Measurements from ENCODE around the gene HK2.

Gene HK2

DNA sequence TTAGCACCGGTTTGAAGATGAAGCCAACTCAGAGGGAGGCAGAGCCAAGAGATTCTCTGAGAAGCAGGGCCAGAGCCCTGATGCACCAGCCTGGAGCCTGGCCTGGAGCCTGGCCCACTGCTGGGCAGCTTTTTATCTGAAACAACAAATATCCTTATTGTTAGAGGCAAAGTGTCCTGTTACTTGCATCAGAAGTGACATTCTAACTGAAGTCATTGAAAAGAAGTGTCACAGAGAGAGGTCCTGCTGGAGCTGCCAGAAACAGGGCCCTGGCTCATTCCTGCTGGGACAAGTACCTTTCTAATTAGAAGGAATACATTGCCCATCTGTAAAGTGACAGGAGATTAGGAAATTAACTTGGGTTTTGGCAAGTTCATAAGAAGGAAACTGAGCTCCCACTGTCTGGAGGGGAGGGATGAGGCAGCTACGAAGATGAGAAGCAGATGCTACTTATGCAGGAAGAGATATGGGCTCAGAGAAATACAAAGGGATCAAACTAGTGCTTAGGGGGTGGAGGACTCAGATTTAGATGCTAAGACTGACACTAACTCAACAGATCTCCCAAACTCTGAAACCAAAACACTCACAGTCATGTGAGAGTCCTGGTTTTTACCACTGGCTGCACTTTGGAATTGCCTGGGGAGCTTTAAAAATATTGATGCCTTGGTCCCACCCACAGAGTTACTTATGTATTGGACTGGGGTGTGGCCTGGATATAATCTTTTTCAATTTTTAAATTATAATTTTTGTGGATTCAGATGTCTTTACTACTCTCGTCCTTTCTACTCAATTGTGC, 11.0 kb upstream of the HK2 start:
- DNase-seq (ENCODE audit: low read depth in 1 of 2, low spot score in 1 of 2) = no peak
- no peak overlapping the region for H3K4me3 ChIP-seq (replicated peaks; ENCODE audit: insufficient read depth, low read length)
- no peaks in the 10 kb centered on the region for H3K27me3 ChIP-seq (ENCODE audit: insufficient read depth, poor library complexity, severe bottlenecking)
- H3K27ac ChIP-seq (replicated peaks) = no peak overlapping the region
- TF ChIP-seq, protein P1, sequence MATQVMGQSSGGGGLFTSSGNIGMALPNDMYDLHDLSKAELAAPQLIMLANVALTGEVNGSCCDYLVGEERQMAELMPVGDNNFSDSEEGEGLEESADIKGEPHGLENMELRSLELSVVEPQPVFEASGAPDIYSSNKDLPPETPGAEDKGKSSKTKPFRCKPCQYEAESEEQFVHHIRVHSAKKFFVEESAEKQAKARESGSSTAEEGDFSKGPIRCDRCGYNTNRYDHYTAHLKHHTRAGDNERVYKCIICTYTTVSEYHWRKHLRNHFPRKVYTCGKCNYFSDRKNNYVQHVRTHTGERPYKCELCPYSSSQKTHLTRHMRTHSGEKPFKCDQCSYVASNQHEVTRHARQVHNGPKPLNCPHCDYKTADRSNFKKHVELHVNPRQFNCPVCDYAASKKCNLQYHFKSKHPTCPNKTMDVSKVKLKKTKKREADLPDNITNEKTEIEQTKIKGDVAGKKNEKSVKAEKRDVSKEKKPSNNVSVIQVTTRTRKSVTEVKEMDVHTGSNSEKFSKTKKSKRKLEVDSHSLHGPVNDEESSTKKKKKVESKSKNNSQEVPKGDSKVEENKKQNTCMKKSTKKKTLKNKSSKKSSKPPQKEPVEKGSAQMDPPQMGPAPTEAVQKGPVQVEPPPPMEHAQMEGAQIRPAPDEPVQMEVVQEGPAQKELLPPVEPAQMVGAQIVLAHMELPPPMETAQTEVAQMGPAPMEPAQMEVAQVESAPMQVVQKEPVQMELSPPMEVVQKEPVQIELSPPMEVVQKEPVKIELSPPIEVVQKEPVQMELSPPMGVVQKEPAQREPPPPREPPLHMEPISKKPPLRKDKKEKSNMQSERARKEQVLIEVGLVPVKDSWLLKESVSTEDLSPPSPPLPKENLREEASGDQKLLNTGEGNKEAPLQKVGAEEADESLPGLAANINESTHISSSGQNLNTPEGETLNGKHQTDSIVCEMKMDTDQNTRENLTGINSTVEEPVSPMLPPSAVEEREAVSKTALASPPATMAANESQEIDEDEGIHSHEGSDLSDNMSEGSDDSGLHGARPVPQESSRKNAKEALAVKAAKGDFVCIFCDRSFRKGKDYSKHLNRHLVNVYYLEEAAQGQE (IDR thresholded peaks at IDR 0.05; ENCODE audit: insufficient replicate concordance, low read depth) = no peak
- no peak for TF ChIP-seq POLR2AphosphoS5 (IDR thresholded peaks at IDR 0.05; ENCODE audit: low read depth)
- TF ChIP-seq SPI1 (IDR thresholded peaks at IDR 0.05; ENCODE audit: borderline replicate concordance, low read depth) = no peak
- no peak for TF ChIP-seq GABPA (IDR thresholded peaks at IDR 0.05; ENCODE audit: low read depth)
- TF ChIP-seq, protein P2, sequence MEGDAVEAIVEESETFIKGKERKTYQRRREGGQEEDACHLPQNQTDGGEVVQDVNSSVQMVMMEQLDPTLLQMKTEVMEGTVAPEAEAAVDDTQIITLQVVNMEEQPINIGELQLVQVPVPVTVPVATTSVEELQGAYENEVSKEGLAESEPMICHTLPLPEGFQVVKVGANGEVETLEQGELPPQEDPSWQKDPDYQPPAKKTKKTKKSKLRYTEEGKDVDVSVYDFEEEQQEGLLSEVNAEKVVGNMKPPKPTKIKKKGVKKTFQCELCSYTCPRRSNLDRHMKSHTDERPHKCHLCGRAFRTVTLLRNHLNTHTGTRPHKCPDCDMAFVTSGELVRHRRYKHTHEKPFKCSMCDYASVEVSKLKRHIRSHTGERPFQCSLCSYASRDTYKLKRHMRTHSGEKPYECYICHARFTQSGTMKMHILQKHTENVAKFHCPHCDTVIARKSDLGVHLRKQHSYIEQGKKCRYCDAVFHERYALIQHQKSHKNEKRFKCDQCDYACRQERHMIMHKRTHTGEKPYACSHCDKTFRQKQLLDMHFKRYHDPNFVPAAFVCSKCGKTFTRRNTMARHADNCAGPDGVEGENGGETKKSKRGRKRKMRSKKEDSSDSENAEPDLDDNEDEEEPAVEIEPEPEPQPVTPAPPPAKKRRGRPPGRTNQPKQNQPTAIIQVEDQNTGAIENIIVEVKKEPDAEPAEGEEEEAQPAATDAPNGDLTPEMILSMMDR (IDR thresholded peaks at IDR 0.05; ENCODE audit: insufficient read depth, low read length) = no peak

DNA sequence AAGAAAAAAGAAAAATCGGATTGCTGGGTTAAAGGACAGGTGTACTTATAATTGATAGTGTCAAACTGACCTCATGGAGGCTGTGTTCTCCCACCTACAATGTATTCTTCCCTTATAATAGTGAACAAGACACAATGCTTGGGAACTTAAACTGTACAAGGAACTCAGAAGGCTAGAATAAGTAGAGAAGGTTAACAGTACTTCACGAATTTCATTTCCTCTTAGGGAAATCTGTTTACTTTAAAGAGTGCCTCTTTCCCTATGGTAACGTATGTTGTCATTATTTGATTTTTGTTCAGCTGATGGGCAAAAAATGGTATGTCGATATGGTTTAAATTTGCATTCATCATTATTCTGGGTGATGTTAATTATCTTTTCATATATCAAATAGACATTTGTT, 9.2 kb upstream of the HK2 start:
- no peak for DNase-seq (ENCODE audit: low read depth in 1 of 2, low spot score in 1 of 2)
- Histone ChIP-seq H3K27ac (replicated peaks) (no peak overlapping the region), H3K4me3 (replicated peaks; ENCODE audit: insufficient read depth, low read length) (no peak overlapping the region), H3K27me3 (ENCODE audit: insufficient read depth, poor library complexity, severe bottlenecking) (no peaks in the 10 kb centered on the region)
- TF ChIP-seq SPI1 (IDR thresholded peaks at IDR 0.05; ENCODE audit: borderline replicate concordance, low read depth) = no peak
- TF ChIP-seq, protein P2 (IDR thresholded peaks at IDR 0.05; ENCODE audit: insufficient read depth, low read length) = no peak
- no peak for TF ChIP-seq GABPA (IDR thresholded peaks at IDR 0.05; ENCODE audit: low read depth)
- no peak for TF ChIP-seq POLR2AphosphoS5 (IDR thresholded peaks at IDR 0.05; ENCODE audit: low read depth)

DNA sequence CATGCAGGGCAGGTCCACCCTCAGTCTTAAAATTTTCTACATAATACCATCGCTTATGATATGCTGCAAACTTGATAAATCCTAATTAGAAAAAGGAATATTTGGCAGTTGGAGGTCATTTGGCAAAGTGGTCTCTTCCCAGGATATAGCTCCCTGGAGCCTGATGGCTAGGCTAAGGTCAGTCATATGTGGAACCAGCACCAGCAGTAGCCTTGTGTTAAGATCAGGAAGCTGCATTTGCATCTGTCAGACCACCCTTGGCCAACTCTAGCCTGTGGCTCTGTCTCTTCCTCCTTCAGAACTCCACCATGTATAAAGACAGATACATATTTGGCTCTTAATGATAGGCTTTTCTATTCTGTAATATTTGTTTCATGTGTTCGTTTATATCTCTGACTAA, 5.4 kb upstream of the HK2 start:
- no peak overlapping the region for H3K4me3 ChIP-seq (replicated peaks; ENCODE audit: insufficient read depth, low read length)
- no peak for DNase-seq (ENCODE audit: low read depth in 1 of 2, low spot score in 1 of 2)
- no peaks in the 10 kb centered on the region for H3K27me3 ChIP-seq (ENCODE audit: insufficient read depth, poor library complexity, severe bottlenecking)
- TF ChIP-seq POLR2AphosphoS5 (IDR thresholded peaks at IDR 0.05; ENCODE audit: low read depth) = no peak
- TF ChIP-seq SPI1 (IDR thresholded peaks at IDR 0.05; ENCODE audit: borderline replicate concordance, low read depth) = no peak
- TF ChIP-seq, protein P1 (IDR thresholded peaks at IDR 0.05; ENCODE audit: insufficient replicate concordance, low read depth) = no peak
- no peak for TF ChIP-seq GABPA (IDR thresholded peaks at IDR 0.05; ENCODE audit: low read depth)
- TF ChIP-seq, protein P2 (IDR thresholded peaks at IDR 0.05; ENCODE audit: insufficient read depth, low read length) = no peak
- H3K27ac ChIP-seq (replicated peaks) = no peak overlapping the region
